Measurements from ENCODE around the gene TAS1R2.

The TAS1R2 gene

DNA sequence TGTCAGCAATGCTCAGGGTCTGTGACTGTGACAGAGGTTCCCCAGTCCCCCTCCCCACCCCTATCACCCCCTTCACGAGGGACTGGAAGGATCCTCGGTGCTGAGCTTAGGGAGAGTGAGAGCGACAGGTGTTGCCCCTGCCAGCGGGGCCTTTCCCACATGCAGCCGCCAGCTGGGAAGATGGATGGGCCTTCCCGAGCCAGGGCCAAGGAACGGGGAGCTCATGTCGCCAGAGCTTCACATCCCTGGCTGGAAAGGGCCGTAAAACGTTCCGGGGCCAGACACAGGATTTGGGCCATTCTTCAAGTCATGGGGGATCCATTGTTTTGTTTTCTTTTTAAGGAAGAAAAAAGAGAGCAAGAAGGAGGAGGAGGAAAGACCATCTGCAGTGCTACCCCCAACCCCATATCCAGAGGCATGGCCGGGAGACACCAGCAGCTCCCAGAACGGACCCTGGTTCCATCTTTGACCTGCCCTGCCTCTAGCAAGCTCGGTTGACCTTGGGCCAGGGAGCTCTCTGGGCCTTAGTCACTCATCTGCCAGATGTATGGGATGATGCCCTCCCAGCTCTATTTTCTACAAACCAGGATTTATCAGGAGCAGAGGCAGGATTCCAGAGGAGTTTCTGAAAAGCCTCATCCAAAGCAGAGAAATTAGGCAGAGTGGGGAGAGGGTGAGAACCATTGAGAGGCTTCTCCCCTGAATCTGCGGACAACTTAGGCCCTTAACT is 54.1 kb downstream of the TAS1R2 start:
- Histone ChIP-seq H3K4me3 (no peak overlapping the region), H3K9me3 (no peaks in the 10 kb centered on the region), H3K27me3 (peaks cover 0 to 51% of the 10 kb centered on the region in 2 donors), H3K36me3 (no peaks in the 10 kb centered on the region), H3K27ac (no peak overlapping the region), H3K4me1 (no peaks in the 10 kb centered on the region)
- no peak for DNase-seq
- intact Hi-C loops (cut with DNase I; ENCODE audit: low total_unique reads) = no loop called here
- TF ChIP-seq, protein P1, sequence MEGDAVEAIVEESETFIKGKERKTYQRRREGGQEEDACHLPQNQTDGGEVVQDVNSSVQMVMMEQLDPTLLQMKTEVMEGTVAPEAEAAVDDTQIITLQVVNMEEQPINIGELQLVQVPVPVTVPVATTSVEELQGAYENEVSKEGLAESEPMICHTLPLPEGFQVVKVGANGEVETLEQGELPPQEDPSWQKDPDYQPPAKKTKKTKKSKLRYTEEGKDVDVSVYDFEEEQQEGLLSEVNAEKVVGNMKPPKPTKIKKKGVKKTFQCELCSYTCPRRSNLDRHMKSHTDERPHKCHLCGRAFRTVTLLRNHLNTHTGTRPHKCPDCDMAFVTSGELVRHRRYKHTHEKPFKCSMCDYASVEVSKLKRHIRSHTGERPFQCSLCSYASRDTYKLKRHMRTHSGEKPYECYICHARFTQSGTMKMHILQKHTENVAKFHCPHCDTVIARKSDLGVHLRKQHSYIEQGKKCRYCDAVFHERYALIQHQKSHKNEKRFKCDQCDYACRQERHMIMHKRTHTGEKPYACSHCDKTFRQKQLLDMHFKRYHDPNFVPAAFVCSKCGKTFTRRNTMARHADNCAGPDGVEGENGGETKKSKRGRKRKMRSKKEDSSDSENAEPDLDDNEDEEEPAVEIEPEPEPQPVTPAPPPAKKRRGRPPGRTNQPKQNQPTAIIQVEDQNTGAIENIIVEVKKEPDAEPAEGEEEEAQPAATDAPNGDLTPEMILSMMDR (IDR thresholded peaks at IDR 0.05) = no peak

DNA sequence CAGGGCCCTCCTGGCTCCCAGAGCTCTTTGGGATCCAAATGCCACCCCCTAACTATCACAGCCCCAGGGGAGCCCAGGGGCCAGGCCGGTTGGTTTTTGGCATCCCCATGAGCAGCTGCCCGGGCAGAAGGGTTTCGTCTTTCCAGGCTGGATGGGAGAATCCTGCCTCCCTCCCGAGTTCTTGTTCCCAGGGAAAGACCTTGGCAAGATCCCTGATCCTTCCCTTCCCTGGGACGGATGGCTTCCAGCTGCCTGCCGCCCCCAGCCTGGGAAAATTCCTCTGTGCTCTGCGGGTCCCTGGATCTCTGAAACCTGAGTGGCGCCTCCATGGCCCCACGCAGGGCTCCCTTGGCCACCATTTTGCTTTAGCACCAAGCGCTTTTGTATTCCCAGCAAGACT is 55.6 kb downstream of the TAS1R2 start:
- Histone ChIP-seq H3K27me3 (peaks cover 0 to 51% of the 10 kb centered on the region in 2 donors), H3K4me1 (no peaks in the 10 kb centered on the region), H3K27ac (no peak overlapping the region), H3K9me3 (no peaks in the 10 kb centered on the region), H3K4me3 (no peak overlapping the region), H3K36me3 (no peaks in the 10 kb centered on the region)
- TF ChIP-seq, protein P1 (IDR thresholded peaks at IDR 0.05) = no peak
- no peak for DNase-seq
- intact Hi-C loops (cut with DNase I; ENCODE audit: low total_unique reads) = no loop called here

DNA sequence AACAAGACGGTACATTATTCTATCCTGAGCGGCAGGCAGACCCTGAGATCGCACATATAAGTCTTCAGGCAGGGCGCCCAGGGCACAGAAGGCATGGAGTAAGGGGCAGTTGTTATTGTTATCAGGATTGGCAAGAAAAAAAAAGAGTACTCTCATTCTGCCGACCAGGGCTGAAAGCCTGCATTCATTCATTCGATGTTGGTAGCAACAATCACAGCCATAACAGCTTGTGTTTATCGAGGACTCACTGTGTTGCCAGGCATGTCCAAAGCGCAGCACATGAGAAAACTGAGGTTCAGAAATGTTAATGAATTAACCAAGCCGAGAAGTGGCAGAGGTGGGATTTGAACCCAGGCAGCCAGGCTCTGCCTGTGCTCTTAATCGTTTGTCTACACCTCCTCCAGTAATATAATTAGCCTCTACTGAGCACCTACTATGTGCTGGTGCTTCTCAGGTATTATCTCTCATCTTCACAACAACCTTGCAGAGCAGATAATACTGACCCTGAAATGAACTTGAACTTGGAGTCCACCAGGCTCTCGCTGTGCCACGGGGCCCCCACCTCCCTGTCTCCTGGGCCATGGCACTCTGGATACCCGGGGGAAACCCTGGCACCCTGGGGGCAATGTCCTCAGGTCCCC is 56.2 kb downstream of the TAS1R2 start:
- Histone ChIP-seq H3K4me3 (no peak overlapping the region), H3K9me3 (no peaks in the 10 kb centered on the region), H3K4me1 (no peaks in the 10 kb centered on the region), H3K27ac (no peak overlapping the region), H3K27me3 (peaks cover 0 to 49% of the 10 kb centered on the region in 2 donors), H3K36me3 (no peaks in the 10 kb centered on the region)
- DNase-seq = no peak
- TF ChIP-seq, protein P1 (IDR thresholded peaks at IDR 0.05) = no peak
- intact Hi-C loops (cut with DNase I; ENCODE audit: low total_unique reads) = no loop called here

DNA sequence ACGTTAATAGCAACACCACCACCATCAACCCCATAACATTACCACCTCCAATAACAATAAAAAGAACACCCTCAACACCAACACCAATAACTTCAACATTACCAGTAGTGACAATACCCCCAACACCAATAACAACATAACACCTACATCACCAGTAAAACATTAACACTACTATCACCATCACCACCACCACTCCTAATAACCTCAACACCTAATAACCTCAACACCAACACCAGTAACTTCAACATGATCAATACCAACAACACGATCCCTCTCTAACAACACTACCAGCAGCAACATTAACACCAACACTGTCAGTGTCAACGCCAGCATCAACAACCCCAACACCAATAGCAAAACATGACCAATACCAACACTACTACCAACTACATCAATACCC is 57.2 kb downstream of the TAS1R2 start:
- no peaks in the 10 kb centered on the region for H3K36me3 ChIP-seq
- no peak overlapping the region for H3K27ac ChIP-seq
- no peak overlapping the region for H3K4me3 ChIP-seq
- H3K4me1 ChIP-seq = no peaks in the 10 kb centered on the region
- H3K27me3 ChIP-seq = peaks cover 0 to 39% of the 10 kb centered on the region in 2 donors
- TF ChIP-seq, protein P1 (IDR thresholded peaks at IDR 0.05) = no peak
- H3K9me3 ChIP-seq = no peaks in the 10 kb centered on the region
- no peak for DNase-seq
- intact Hi-C loops (cut with DNase I; ENCODE audit: low total_unique reads) = no loop called here

DNA sequence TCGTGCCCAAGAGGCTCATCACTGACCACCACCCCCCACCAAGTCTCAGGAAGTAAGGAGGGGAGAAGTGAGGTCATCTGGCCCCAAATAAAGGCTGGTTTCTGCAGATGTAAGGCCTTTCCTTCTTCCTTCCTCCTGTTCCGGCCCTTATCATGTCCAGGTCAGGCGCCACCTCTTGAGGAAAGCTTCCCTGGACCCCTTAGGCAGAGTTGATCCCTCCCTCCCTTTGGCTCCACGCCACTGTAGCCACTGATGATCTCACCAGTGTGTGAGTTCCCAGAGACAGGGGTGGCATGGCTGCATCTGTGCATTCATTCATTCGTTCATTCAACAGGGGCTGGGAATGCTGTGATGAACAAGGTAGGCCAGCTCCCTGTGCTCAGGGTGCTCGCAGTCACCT is 59.2 kb downstream of the TAS1R2 start:
- TF ChIP-seq, protein P1 (IDR thresholded peaks at IDR 0.05) = no peak
- Histone ChIP-seq H3K4me1 (no peaks in the 10 kb centered on the region), H3K27me3 (peaks cover 0 to 46% of the 10 kb centered on the region in 2 donors), H3K27ac (no peak overlapping the region), H3K4me3 (no peak overlapping the region), H3K9me3 (no peaks in the 10 kb centered on the region), H3K36me3 (no peaks in the 10 kb centered on the region)
- no peak for DNase-seq
- intact Hi-C loops (cut with DNase I; ENCODE audit: low total_unique reads) = no loop called here
